GM12872 (cell line): ENCODE results near the gene ENHO.

Experiments
- TF ChIP-seq, protein P1 (sequence below): IDR thresholded peaks from 3 replicates; pipeline ENCODE4 v1.5.1; 2011; ENCODE audit warnings: low read depth, mild to moderate bottlenecking, low read length, moderate library complexity; ENCODE audit not compliant: insufficient read depth

The ENHO gene

DNA sequence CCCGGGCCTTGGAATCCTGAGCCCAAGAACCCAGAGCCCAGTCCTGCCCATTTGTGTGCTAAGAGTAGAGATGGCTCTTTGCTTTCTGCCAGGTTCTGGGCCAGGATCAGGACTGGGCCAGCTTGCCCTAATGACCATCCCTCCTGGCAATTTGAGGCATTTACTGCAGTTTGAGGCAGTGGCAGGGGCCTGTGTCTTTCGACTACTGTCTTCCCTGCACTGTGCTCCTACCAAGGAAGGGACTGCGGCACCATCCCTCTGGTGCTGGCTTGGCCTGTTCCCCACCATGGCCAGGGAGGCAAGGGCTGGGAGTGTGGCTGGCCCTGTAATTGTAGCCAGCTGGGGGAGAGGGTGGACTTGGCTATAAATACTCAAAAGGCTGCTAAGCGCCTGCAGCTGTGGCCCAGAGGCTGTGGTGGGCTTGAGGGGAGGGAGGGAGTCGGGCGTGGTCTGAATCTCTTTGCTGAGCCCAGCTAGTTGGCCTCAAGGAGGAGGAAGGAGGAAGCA, 4.6 kb downstream of the ENHO start:
- TF ChIP-seq, protein P1, sequence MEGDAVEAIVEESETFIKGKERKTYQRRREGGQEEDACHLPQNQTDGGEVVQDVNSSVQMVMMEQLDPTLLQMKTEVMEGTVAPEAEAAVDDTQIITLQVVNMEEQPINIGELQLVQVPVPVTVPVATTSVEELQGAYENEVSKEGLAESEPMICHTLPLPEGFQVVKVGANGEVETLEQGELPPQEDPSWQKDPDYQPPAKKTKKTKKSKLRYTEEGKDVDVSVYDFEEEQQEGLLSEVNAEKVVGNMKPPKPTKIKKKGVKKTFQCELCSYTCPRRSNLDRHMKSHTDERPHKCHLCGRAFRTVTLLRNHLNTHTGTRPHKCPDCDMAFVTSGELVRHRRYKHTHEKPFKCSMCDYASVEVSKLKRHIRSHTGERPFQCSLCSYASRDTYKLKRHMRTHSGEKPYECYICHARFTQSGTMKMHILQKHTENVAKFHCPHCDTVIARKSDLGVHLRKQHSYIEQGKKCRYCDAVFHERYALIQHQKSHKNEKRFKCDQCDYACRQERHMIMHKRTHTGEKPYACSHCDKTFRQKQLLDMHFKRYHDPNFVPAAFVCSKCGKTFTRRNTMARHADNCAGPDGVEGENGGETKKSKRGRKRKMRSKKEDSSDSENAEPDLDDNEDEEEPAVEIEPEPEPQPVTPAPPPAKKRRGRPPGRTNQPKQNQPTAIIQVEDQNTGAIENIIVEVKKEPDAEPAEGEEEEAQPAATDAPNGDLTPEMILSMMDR: no peak

DNA sequence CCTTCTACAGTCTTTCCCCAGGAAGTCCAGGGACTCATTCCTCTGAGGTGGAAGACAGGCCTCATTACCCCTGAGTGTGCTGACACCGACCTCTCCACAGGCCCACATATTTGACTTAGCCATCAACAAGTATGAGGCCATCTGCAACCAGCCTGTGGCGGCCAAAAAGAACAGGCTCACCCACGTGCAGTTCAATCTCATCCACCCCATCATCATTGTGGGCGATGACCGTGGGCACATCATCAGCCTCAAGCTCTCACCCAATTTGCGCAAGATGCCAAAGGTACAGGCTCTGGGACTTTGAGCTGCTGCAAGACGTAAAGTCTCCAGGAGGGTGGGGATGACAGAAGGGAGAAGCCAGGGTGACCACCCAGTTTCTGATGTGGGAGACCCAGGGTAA, 5.6 kb downstream of the ENHO start:
- TF ChIP-seq, protein P1: no peak

DNA sequence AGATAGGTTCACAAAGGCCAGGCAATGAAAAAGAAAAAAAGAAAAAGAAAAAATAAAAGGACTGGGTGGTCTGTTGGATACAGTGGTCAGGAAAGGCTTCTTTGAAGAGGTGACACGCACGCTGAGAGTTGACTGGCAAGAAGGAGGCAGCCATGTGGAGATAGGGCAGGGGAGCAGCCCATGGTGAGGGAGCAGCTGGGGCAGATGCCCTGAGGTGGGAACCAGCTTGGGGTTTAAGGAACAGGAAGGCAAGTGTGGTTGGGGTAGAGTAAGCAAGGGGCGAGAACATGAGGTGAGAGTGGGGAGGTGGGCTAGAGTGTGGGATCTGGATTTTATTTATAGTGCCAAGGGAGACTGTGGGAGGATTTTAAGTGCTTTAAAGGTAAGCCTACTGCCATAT, 6.8 kb downstream of the ENHO start:
- TF ChIP-seq, protein P1: no peak

DNA sequence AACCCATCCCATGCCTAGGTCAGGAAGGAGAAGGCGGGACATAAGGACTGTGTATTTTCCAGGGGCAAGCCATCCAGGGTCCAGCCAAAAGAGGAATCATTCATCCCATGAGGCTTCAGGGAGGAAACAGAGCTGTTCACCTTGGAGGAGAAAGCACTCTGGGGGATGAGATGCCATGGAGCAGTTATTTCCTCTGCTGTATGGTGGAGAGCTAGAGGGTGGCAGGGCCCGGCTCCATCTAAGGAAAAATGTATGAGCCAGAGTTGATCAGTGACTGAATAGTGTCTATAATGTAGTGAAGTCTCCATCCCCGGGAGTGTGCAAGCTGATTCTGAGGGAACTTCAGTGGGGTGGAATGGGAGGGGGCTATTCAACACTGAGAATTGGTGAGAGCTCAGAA, 8.0 kb downstream of the ENHO start:
- TF ChIP-seq, protein P1: no peak

DNA sequence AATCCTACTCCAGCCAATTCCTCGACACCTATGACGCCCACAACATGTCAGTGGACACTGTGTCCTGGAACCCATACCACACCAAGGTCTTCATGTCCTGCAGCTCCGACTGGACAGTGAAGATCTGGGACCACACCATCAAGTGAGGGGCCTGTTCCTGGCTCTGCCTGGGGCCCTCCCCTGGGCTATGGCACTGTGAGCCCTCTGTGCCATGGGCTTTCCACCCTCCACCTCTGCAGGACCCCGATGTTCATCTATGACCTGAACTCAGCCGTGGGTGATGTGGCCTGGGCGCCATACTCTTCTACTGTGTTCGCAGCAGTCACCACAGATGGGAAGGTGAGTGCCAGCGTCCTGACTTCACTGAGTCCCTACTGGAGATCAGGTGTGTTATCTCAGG, 8.4 kb downstream of the ENHO start:
- TF ChIP-seq, protein P1: no peak

DNA sequence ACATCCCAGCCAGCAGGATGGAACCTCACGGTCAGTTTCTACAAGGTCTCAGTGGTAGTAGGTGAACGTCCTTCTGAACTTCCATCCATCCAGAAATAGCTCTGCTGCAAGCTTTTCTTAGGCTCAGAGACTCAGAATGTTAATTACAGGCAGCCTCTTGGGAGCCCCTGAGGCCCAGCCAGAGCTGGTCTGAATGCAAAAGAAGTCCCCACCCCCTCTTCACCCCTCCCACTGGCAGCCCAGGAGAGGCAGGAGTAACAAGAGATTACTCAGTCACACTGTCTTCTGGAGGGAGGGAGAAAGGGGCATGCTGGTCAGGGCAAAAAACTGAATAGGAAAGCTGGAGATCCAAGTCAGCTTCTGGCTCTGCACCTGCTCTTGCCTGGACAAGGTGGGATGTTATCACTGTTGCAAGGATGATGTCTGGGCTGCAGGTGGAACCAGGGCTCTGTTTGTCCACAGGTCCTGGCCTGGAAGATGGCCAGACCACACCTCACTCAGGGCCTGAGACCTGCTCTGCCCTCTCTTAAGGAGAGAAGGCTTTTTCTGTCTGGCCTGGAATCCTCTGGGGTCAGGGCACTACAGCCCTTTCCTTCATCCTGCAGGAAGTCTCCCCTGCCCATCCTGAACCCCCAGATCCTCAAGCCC, 9.1 kb downstream of the ENHO start:
- TF ChIP-seq, protein P1: no peak

DNA sequence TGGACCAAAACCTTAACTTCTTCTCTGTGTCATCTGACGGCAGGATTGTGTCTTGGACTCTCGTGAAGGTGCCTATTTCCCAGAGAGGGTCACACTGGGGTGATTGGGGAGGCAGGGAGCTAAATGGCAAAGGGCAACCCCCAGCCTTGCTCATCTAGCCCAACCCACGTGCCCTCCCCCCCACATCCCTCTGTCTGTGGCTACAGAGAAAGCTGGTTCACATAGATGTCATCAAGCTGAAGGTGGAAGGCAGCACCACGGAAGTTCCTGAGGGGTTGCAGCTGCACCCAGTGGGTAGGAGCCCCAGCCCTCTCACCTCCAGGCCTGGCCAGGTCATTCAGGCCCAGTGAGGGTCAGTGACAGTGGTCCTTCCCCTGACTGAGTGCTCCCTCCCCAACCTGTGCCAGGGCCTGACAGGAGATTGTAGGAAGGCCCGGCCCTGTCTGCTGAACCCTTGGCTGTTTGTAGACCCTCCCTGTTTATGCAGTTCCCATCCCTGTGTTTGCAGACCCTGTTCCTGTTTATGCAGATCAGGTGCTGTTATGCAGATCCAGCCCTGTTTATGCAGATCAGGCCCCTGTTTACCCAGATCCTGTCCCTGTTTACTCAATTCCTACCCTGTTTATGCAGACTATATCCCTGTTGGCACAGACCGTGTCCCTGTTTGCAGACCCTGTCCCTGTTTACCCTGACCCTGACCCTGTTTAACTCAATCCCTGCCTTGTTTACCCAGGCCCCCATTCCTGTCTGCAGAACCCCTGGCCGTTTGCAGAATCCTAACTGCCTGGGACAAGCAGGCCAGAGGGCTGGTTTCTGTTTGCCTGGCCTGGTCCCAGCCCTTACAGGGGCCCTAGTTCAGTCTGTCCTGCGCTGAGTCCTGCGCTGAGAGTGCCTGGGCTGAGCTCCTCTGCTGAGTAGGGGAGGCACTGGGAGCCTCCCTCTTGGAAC, 10.4 kb downstream of the ENHO start:
- TF ChIP-seq, protein P1: no peak
